Suprapubic skin (tissue), 4 donors: ENCODE data around the gene ARPC5. TPM values are rescaled to one million over a fixed set of nuclear protein-coding genes. Genes with fewer than 3 reads are reported as not detected.

Experiments used
- DNase-seq, 2 donors: peaks; one replicate each; pipeline ENCODE4 v3.0.0-alpha.2; 2019; ENCODE audit warnings: low spot score in 2 of 2
- H3K27ac ChIP-seq: fragments of 200-600 bp; sonication (generic); one replicate; pipeline ENCODE4 v1.5.1; 2019
- H3K27me3 ChIP-seq: fragments of 200-600 bp; sonication (generic); one replicate; pipeline ENCODE4 v1.5.1; 2019
- H3K36me3 ChIP-seq: fragments of 200-600 bp; sonication (generic); one replicate; pipeline ENCODE4 v1.5.1; 2019
- H3K4me1 ChIP-seq: fragments of 200-600 bp; sonication (generic); one replicate; pipeline ENCODE4 v1.5.1; 2019
- H3K4me3 ChIP-seq: fragments of 200-600 bp; sonication (generic); one replicate; pipeline ENCODE4 v1.5.1; 2019; ENCODE audit warnings: mild to moderate bottlenecking
- H3K9me3 ChIP-seq: fragments of 200-600 bp; sonication (generic); one replicate; pipeline ENCODE4 v1.5.1; 2019
- CTCF ChIP-seq, 2 donors: fragments of 200-600 bp in 1 of 2; fragments of 450-650 bp in 1 of 2; sonication (generic) in 1 of 2; IDR thresholded peaks; one replicate each; pipeline ENCODE4 v1.5.1; 2016 to 2019; ENCODE audit warnings: antibody characterized with exemption in 2 of 2, mild to moderate bottlenecking in 1 of 2, moderate library complexity in 1 of 2
- EP300 ChIP-seq: sonication (generic); formaldehyde crosslinking; IDR thresholded peaks from one replicate; pipeline ENCODE4 v1.6.1; 2017; ENCODE audit warnings: antibody characterized with exemption
- POLR2A ChIP-seq, 2 donors: fragments of 450-650 bp; IDR thresholded peaks; one replicate each; pipeline ENCODE4 v1.6.1; 2017; ENCODE audit warnings: antibody characterized with exemption in 2 of 2, mild to moderate bottlenecking in 2 of 2, moderate library complexity in 2 of 2
- POLR2AphosphoS5 ChIP-seq, 3 donors: sonication (generic); formaldehyde crosslinking; IDR thresholded peaks; one replicate each; pipeline ENCODE4 v1.6.1; 2017; ENCODE audit warnings: antibody characterized with exemption in 3 of 3
- WGBS: methylation state at CpG from one replicate; pipeline ENCODE4 v1.1.5; 2018; 5-methylcytosine and 5-hydroxymethylcytosine counted together
- total RNA-seq, 4 donors: library from RNA; depleted of rRNA; stranded (reverse); fragments of >200 nt; gene quantifications; one replicate each; pipeline ENCODE4 v1.1.0, GENCODE V29; 2016

Gene ARPC5
- total RNA-seq, 4 donors from 2014 or later = 45.1 to 66.9 (median 52.5) TPM

- Histone ChIP-seq H3K27ac (peak overlapping the region; percentile 94), H3K27me3 (no peaks in the 10 kb centered on the region), H3K4me3 (peak overlapping the region; percentile 79), H3K4me1 (peaks cover 45% of the 10 kb centered on the region), H3K36me3 (no peaks in the 10 kb centered on the region), H3K9me3 (no peaks in the 10 kb centered on the region)
- no peak for DNase-seq
- WGBS = 3% methylated on average over 15 of the region's 15 CpGs
- TF ChIP-seq EP300 = no peak
- TF ChIP-seq POLR2AphosphoS5 (IDR thresholded peaks at IDR 0.05) = no peak
- no peak for TF ChIP-seq POLR2A (IDR thresholded peaks at IDR 0.05)
- TF ChIP-seq CTCF (IDR thresholded peaks at IDR 0.05) = no peak
These were observed 725 bp upstream of the ARPC5 start for GRCh38 chr1:183636334-183636682.

- H3K4me3 ChIP-seq = peak overlapping the region; percentile 79
- peak; percentile 81 for DNase-seq
- H3K36me3 ChIP-seq = peaks cover 3% of the 10 kb centered on the region
- no peaks in the 10 kb centered on the region for H3K9me3 ChIP-seq
- peak overlapping the region; percentile 94 for H3K27ac ChIP-seq
- WGBS = 0% methylated on average over 25 of the region's 42 CpGs
- peaks cover 57% of the 10 kb centered on the region for H3K4me1 ChIP-seq
- H3K27me3 ChIP-seq = no peaks in the 10 kb centered on the region
- TF ChIP-seq POLR2AphosphoS5 (IDR thresholded peaks at IDR 0.05) (no peak), CTCF (IDR thresholded peaks at IDR 0.05) (peak in 1 of 2 donors; percentile 5), EP300 (no peak), POLR2A (IDR thresholded peaks at IDR 0.05) (no peak)
These were observed 431 bp downstream of the ARPC5 start for GRCh38 chr1:183635099-183635605.

- no peak for DNase-seq
- Histone ChIP-seq H3K9me3 (no peaks in the 10 kb centered on the region), H3K27me3 (no peaks in the 10 kb centered on the region), H3K4me3 (peak overlapping the region; percentile 79), H3K4me1 (peaks cover 63% of the 10 kb centered on the region), H3K27ac (peak overlapping the region; percentile 94), H3K36me3 (peaks cover 10% of the 10 kb centered on the region)
- TF ChIP-seq EP300 (no peak), CTCF (IDR thresholded peaks at IDR 0.05) (no peak), POLR2AphosphoS5 (IDR thresholded peaks at IDR 0.05) (no peak), POLR2A (IDR thresholded peaks at IDR 0.05) (no peak)
- WGBS = under 1% methylated on average over 10 of the region's 10 CpGs
These were observed 1.0 kb downstream of the ARPC5 start for GRCh38 chr1:183634429-183635065.

GRCh38 chr1:183633676-183634343 lies 1.8 kb downstream of the ARPC5 start:
- H3K36me3 ChIP-seq = peaks cover 17% of the 10 kb centered on the region
- H3K9me3 ChIP-seq = no peaks in the 10 kb centered on the region
- H3K4me1 ChIP-seq = peaks cover 64% of the 10 kb centered on the region
- no peak for TF ChIP-seq POLR2A (IDR thresholded peaks at IDR 0.05)
- peak; percentile 38 to 57 for TF ChIP-seq CTCF (IDR thresholded peaks at IDR 0.05)
- WGBS = 0% methylated on average over 1 of the region's 1 CpG
- H3K27me3 ChIP-seq = no peaks in the 10 kb centered on the region
- H3K27ac ChIP-seq = peak overlapping the region; percentile 24
- no peak for DNase-seq
- H3K4me3 ChIP-seq = peak overlapping the region; percentile 79

GRCh38 chr1:183632964-183633363 lies 2.6 kb downstream of the ARPC5 start:
- H3K4me3 ChIP-seq = peak overlapping the region; percentile 79
- peaks cover 23% of the 10 kb centered on the region for H3K36me3 ChIP-seq
- H3K27ac ChIP-seq = peak overlapping the region; percentile 24
- H3K9me3 ChIP-seq = no peaks in the 10 kb centered on the region
- H3K4me1 ChIP-seq = peaks cover 71% of the 10 kb centered on the region
- WGBS = 36% methylated on average over 1 of the region's 1 CpG
- TF ChIP-seq POLR2A (IDR thresholded peaks at IDR 0.05) = no peak
- no peak for DNase-seq
- H3K27me3 ChIP-seq = no peaks in the 10 kb centered on the region
